Neural cell (in vitro differentiated cells): ENCODE data around the gene ARL17B.
"Not testable (repeated sequence)": the region's sequence is repeated elsewhere in the genome, so short reads cannot be mapped to it uniquely, and the experiment has no call there.

Source experiments
- EZH2 ChIP-seq: fragments of 200-600, 300-800 bp; shearing (Covaris generic), sonication (generic); IDR thresholded peaks from 2 replicates; pipeline ENCODE4 v1.6.1; 2014; ENCODE audit warnings: antibody characterized with exemption, low read length, borderline replicate concordance, mild to moderate bottlenecking; ENCODE audit not compliant: insufficient read depth, poor library complexity, severe bottlenecking
- RAD21 ChIP-seq: fragments of 450-650 bp; conservative IDR thresholded peaks from 2 replicates; pipeline ENCODE4 v1.6.1; 2014; ENCODE audit warnings: antibody characterized with exemption, mild to moderate bottlenecking, moderate library complexity
- REST ChIP-seq: IDR thresholded peaks from 2 replicates; pipeline ENCODE4 v1.6.1; 2012; ENCODE audit warnings: borderline replicate concordance
- SMC3 ChIP-seq: fragments of 450-650 bp; conservative IDR thresholded peaks from 2 replicates; pipeline ENCODE4 v1.6.1; 2014; ENCODE audit warnings: antibody characterized with exemption, mild to moderate bottlenecking, moderate library complexity; ENCODE audit not compliant: poor library complexity
- TF ChIP-seq, protein P1 (sequence below): fragments of 450-650 bp; IDR thresholded peaks from 2 replicates; pipeline ENCODE4 v1.5.1; 2014; ENCODE audit warnings: antibody characterized with exemption, mild to moderate bottlenecking, moderate library complexity; ENCODE audit not compliant: poor library complexity, severe bottlenecking

- TF ChIP-seq EZH2, SMC3, RAD21, REST: not testable (repeated sequence)
- TF ChIP-seq, protein P1, sequence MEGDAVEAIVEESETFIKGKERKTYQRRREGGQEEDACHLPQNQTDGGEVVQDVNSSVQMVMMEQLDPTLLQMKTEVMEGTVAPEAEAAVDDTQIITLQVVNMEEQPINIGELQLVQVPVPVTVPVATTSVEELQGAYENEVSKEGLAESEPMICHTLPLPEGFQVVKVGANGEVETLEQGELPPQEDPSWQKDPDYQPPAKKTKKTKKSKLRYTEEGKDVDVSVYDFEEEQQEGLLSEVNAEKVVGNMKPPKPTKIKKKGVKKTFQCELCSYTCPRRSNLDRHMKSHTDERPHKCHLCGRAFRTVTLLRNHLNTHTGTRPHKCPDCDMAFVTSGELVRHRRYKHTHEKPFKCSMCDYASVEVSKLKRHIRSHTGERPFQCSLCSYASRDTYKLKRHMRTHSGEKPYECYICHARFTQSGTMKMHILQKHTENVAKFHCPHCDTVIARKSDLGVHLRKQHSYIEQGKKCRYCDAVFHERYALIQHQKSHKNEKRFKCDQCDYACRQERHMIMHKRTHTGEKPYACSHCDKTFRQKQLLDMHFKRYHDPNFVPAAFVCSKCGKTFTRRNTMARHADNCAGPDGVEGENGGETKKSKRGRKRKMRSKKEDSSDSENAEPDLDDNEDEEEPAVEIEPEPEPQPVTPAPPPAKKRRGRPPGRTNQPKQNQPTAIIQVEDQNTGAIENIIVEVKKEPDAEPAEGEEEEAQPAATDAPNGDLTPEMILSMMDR = not testable (repeated sequence)
These were observed 13.2 kb downstream of the ARL17B start for GRCh38 chr17:46348345-46348744.
